Adrenal gland (tissue), 5 donors: ENCODE results near the gene USP2.

ENCODE experiments used
- CTCF ChIP-seq, 6 experiments: fragments of 450-650 bp in 4 of 6; fragments of 200-600 bp in 2 of 6; sonication (generic) in 1 of 6; IDR thresholded peaks; 1 replicate in 5 of 6; 2 replicates in 1 of 6; pipeline versions ENCODE4 v1.5.1 to v1.8.0; 2016 to 2021; ENCODE audit warnings: antibody characterized with exemption in 6 of 6, mild to moderate bottlenecking in 2 of 6, moderate library complexity in 1 of 6
- POLR2A ChIP-seq, 2 donors: fragments of 450-650 bp; IDR thresholded peaks; one replicate each; pipeline ENCODE4 v1.6.1; 2017; ENCODE audit warnings: antibody characterized with exemption in 2 of 2, mild to moderate bottlenecking in 2 of 2, moderate library complexity in 1 of 2
- donor health status: DM: no; HTN: no; CAD: no.

- TF ChIP-seq POLR2A (IDR thresholded peaks at IDR 0.05): no peak
- TF ChIP-seq CTCF (IDR thresholded peaks at IDR 0.05): no peak
These were observed 74.3 kb downstream of the USP2 start for GRCh38 chr11:119307219-119307618.
